Ureter (tissue), 1 donor: Measurements from ENCODE around the gene BAG5. TPM values are rescaled to one million over a fixed set of nuclear protein-coding genes. Genes with fewer than 3 reads are reported as not detected.
"Not testable (repeated sequence)": the region's sequence is repeated elsewhere in the genome, so short reads cannot be mapped to it uniquely, and the experiment has no call there.

Experiments used
- DNase-seq: peaks from one replicate; pipeline ENCODE4 v3.0.0-alpha.2; 2020; ENCODE audit warnings: low spot score
- total RNA-seq: library from RNA; stranded (reverse); gene quantifications from one replicate; pipeline ENCODE4 v1.2.4, GENCODE V29; 2023
- donor health status: DM: yes; HTN: yes; CAD: no.

Gene BAG5
- total RNA-seq, 1 donor from 2014 or later, result 36.8 TPM

- DNase-seq, result no peak
These were observed 27.8 kb downstream of the BAG5 start for GRCh38 chr14:103534576-103535061.

GRCh38 chr14:103533999-103534575 is 28.4 kb downstream of the BAG5 start:
- DNase-seq, result no peak

- no peak for DNase-seq
These were observed 29.1 kb downstream of the BAG5 start for GRCh38 chr14:103533137-103533998.

GRCh38 chr14:103532216-103533136 is 30.0 kb downstream of the BAG5 start:
- DNase-seq, result no peak

- DNase-seq, result no peak
These were observed 30.8 kb downstream of the BAG5 start for GRCh38 chr14:103531421-103532215.

- DNase-seq, result no peak
These were observed 31.6 kb downstream of the BAG5 start for GRCh38 chr14:103530831-103531230.

GRCh38 chr14:103530390-103530789 is 32.1 kb downstream of the BAG5 start:
- DNase-seq, result no peak

GRCh38 chr14:103529383-103530365 is 32.8 kb downstream of the BAG5 start:
- DNase-seq, result no peak

GRCh38 chr14:103528587-103529382 is 33.7 kb downstream of the BAG5 start, which contains the start of gene TRMT61A:
TSS of gene TRMT61A (plus strand) at chr14:103529196. CDS start at chr14:103529979, 783 bp downstream.
- peak; percentile 93 for DNase-seq

- no peak for DNase-seq
These were observed 34.3 kb downstream of the BAG5 start for GRCh38 chr14:103528146-103528586.

GRCh38 chr14:103527408-103528145 is 34.9 kb downstream of the BAG5 start:
- DNase-seq, result no peak

- no peak for DNase-seq
These were observed 35.6 kb downstream of the BAG5 start for GRCh38 chr14:103526914-103527248.

GRCh38 chr14:103526247-103526913 is 36.1 kb downstream of the BAG5 start:
- DNase-seq, result no peak

GRCh38 chr14:103525430-103526246 is 36.8 kb downstream of the BAG5 start:
- not testable (repeated sequence) for DNase-seq

GRCh38 chr14:103524002-103524935 is 38.2 kb downstream of the BAG5 start:
- DNase-seq, result no peak

GRCh38 chr14:103523575-103523954 is 38.9 kb downstream of the BAG5 start:
- DNase-seq, result no peak
